ENCODE data around the gene CABLES1. TPM values are rescaled to one million over a fixed set of nuclear protein-coding genes. Genes with fewer than 3 reads are reported as not detected.

CABLES1 gene
- total RNA-seq, 1 donor from 2014 or later: 12.7 TPM

DNA sequence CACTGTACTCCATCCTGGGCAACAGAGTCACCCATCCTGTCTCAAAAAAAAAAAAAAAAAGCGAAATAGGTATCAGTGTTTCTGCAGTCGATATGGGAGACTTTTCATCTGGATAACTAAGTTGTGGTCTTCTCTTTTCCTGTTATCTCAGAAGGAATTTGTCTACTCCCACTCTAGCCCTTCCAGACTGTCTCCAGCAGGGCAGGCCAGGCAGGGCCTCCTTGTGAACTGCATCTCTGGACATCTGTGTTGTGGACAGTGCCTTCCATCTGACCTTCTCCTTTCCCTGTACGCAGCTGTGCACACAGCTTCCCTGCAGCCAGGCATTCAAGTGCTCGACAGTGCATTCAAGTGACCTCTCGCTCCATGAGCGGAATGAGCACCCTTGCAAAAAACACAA, 110.2 kb downstream of the CABLES1 start:
- Mint-ChIP-seq H3K27me3 (ENCODE audit: low read depth) (no peaks in the 10 kb centered on the region), H3K4me1 (no peaks in the 10 kb centered on the region), H3K36me3 (peaks cover 19% of the 10 kb centered on the region), H3K4me3 (no peak overlapping the region), H3K27ac (no peak overlapping the region), H3K9me3 (peaks cover 3% of the 10 kb centered on the region)
- TF ChIP-seq, protein P1, sequence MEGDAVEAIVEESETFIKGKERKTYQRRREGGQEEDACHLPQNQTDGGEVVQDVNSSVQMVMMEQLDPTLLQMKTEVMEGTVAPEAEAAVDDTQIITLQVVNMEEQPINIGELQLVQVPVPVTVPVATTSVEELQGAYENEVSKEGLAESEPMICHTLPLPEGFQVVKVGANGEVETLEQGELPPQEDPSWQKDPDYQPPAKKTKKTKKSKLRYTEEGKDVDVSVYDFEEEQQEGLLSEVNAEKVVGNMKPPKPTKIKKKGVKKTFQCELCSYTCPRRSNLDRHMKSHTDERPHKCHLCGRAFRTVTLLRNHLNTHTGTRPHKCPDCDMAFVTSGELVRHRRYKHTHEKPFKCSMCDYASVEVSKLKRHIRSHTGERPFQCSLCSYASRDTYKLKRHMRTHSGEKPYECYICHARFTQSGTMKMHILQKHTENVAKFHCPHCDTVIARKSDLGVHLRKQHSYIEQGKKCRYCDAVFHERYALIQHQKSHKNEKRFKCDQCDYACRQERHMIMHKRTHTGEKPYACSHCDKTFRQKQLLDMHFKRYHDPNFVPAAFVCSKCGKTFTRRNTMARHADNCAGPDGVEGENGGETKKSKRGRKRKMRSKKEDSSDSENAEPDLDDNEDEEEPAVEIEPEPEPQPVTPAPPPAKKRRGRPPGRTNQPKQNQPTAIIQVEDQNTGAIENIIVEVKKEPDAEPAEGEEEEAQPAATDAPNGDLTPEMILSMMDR (IDR thresholded peaks at IDR 0.05; ENCODE audit: unreplicated experiment): no peak
- no peak for DNase-seq (ENCODE audit: low spot score in 2 of 2, unreplicated experiment in 2 of 2)

DNA sequence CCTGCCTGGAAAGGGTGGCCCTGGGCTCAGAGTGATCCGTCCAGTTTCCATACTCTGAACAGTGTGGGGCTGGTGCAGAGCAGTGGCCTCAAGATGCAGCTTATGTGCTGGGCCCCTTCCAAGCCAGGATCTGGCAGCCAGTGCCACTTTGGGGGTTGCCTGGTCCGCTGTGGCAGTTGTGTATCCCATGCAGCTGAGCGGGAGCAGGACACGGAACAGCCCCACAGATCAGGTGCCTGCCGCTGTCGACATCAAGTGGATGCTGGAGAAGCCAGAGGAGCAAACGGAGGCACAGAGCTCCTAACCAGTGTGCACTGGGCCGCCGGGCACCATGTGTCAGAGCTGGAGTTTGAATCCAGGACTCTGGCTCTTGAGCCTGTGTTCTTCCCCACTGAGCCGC, 112.0 kb downstream of the CABLES1 start:
- Mint-ChIP-seq H3K36me3 (peaks cover 22% of the 10 kb centered on the region), H3K27me3 (ENCODE audit: low read depth) (no peaks in the 10 kb centered on the region), H3K4me3 (no peak overlapping the region), H3K4me1 (no peaks in the 10 kb centered on the region), H3K27ac (no peak overlapping the region), H3K9me3 (peaks cover 3% of the 10 kb centered on the region)
- no peak for DNase-seq (ENCODE audit: low spot score in 2 of 2, unreplicated experiment in 2 of 2)
- TF ChIP-seq, protein P1 (IDR thresholded peaks at IDR 0.05; ENCODE audit: unreplicated experiment): no peak

DNA sequence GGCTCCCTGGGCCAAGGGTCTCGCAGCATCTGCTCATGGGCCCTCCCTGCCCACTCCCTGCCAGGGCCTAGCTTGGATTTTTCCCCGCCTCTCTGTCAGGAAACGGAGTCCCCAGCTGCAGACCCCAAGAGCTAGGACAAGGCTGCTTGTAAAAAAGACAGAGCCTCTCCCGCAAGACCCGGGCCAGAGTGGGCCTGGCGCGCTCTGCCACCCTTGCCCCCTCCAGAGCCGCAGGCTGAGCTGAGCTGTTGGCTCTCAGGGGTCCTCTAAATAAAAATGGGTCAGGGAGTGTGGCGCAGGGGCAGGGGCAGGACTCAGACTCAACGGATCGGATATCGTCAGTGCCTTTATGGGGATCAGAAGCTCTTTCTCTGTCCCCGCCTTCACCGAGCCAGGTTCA, 112.6 kb downstream of the CABLES1 start:
- DNase-seq (ENCODE audit: low spot score in 2 of 2, unreplicated experiment in 2 of 2): no peak
- H3K4me3 Mint-ChIP-seq: no peak overlapping the region
- H3K27ac Mint-ChIP-seq: no peak overlapping the region
- TF ChIP-seq, protein P1 (IDR thresholded peaks at IDR 0.05; ENCODE audit: unreplicated experiment): no peak
- H3K4me1 Mint-ChIP-seq: no peaks in the 10 kb centered on the region
- H3K9me3 Mint-ChIP-seq: peaks cover 3% of the 10 kb centered on the region
- H3K36me3 Mint-ChIP-seq: peaks cover 25% of the 10 kb centered on the region
- no peaks in the 10 kb centered on the region for H3K27me3 Mint-ChIP-seq (ENCODE audit: low read depth)

DNA sequence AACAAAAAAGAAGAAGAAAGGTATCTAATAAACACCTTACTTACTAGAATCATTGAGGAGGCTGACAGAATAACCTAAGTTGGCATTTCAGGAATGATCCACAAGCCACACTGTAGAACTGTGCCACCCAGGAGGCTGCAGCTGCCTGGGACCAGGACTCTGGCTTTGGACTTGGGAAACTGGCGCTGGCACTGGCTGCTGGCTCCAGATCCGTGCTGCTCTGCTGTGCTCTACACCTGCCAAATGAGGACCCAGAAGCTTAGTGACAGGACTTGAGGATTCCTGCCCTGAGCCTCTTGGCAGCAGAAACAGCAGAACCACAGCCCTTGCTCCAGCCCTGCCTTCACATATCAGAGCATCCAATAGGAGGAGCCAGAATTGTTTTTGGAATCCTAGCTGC, 113.5 kb downstream of the CABLES1 start:
- H3K36me3 Mint-ChIP-seq: peaks cover 32% of the 10 kb centered on the region
- DNase-seq (ENCODE audit: low spot score in 2 of 2, unreplicated experiment in 2 of 2): no peak
- no peak overlapping the region for H3K4me3 Mint-ChIP-seq
- TF ChIP-seq, protein P1 (IDR thresholded peaks at IDR 0.05; ENCODE audit: unreplicated experiment): no peak
- H3K27ac Mint-ChIP-seq: no peak overlapping the region
- H3K4me1 Mint-ChIP-seq: no peaks in the 10 kb centered on the region
- peaks cover 3% of the 10 kb centered on the region for H3K9me3 Mint-ChIP-seq
- no peaks in the 10 kb centered on the region for H3K27me3 Mint-ChIP-seq (ENCODE audit: low read depth)

DNA sequence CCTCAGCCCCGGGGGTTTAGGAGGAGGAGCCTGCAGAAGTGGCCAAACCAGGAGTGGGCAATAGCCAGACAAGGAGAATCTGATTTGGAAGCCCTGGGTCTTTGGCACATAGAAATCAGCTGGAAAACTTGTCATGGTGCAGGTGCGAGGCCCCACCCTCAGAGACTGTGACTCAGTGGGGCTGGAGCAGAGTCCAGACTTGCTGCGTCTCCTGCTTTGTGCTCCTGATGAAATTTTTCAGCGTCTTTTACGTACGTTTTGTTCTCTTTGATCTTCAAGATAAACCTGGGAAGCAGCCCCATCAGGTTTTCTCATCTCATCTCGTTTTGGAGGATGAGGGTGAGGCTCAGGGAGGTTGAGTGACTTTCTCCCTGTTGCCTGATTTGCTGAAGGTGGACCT, 114.1 kb downstream of the CABLES1 start:
- peaks cover 32% of the 10 kb centered on the region for H3K36me3 Mint-ChIP-seq
- no peak overlapping the region for H3K27ac Mint-ChIP-seq
- no peak overlapping the region for H3K4me3 Mint-ChIP-seq
- no peaks in the 10 kb centered on the region for H3K4me1 Mint-ChIP-seq
- H3K9me3 Mint-ChIP-seq: peaks cover 3% of the 10 kb centered on the region
- DNase-seq (ENCODE audit: low spot score in 2 of 2, unreplicated experiment in 2 of 2): no peak
- TF ChIP-seq, protein P1 (IDR thresholded peaks at IDR 0.05; ENCODE audit: unreplicated experiment): no peak
- H3K27me3 Mint-ChIP-seq (ENCODE audit: low read depth): no peaks in the 10 kb centered on the region

Data from mesothelial cell of epicardium (in vitro differentiated cells).